Measurements from ENCODE around the gene CACNB4.

Gene CACNB4

DNA sequence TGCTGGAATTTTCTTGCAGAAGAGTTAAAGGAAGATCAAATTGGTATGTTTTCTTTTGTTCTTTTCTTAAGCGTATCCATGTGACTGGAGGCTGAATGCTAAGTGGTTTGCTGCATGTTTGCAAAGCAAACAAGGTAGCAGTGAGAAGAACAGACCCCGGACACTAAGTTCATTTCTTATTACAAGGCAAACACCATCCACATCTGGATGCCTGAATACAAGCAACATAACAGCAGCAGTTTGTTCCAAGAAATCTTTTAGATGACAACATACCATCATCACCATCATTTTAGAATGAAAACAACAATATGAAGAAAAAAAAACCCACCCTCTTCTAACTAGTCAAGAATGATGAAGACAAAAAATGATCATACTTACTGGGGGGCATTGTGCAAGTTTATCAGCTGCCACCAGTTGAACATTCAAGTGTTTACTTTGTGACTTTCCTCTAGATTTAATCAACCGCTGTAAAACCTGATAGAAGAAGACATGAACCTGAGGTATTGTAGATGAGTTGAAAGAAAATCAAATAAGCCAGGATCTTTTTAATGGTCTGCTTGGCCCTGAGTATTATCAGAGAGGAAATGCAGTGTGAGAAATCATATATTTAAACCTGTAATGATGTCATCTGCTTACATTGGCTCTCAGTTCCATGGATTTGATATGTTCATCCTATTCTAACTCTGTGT is 245.6 kb downstream of the CACNB4 start:
- DNase-seq (ENCODE audit: low read depth) = no peak

DNA sequence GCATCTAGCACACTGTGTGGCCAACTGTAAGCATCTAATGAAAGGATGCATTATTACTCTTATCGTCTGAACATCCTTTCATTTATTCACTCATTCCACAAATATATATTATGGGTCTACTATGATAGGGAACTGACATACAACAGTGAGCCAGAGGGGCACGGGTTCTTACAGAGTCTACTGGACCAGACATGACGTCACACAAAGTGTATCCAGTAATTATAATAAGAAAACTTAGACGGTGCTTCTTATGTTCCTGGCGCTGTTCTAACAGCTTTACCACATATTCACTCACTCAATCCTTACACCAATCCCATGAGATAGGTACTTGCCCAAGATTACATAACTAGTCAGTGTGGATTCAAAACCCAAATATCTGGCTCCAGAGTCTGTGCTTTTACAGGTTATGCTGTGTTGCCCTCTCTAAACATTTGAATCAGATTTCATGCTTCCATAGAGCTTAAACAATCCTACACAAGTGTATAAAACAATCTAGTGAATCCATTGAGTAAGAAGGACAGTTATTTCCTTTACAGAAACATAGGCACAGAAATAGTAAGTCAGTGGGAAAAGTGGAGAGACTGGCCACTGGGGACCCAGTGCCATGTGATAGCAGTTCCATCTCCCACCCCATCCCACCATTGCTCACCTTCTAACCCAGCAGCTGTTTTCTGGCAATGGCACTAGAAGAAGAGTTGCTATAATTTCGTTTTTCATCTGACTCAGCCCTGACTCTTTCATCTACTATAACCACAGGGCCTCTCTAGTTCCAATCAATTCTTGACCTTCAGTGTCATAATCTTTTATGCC is 246.4 kb downstream of the CACNB4 start:
- DNase-seq (ENCODE audit: low read depth) = no peak

DNA sequence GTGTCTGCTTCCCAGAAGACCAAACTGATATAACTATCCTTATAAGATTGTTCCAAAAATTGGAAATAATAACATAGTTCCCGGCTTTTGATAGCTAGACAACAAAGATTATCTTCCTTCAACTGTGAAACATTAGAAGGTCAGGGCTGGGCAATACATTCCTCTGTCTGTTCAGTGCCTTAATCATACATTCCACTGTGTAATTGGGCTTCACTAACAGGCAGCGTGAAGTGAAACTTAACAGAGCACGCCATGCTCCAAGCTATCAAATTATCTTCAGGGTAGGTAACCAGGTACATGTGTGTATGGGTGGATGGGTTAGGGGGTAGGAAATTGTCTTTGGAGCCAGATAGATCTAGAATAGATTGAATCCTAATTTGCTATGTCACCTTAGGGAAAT is 247.1 kb downstream of the CACNB4 start:
- no peak for DNase-seq (ENCODE audit: low read depth)

DNA sequence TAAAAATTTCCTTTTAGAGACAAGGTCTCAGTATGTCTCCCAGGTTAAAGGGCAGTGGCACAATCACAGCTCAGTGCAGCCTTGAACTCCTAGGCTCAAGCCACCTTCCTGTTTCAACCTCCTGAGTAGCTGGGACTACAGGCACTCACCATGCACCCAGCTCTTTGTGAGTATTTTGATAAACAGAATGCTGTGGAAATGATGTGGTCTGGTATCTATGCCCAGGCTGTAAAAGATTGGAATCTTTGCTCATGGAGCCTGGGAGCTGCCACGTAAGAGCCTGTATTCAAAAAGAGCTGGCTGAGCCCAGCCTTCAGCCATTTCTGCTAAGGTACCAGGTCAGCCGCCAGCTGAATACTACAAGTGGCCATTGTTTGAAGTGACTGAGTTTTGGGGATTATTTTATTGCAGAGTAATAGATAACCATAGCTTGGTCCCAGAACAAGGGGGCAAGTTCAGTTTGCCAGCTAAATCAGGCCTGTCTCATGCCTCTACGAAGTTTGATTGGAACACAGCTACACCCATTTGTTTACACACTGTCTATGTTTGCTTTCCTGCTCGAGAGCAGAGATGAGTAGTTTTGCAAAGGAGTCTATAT is 249.3 kb downstream of the CACNB4 start:
- no peak for DNase-seq (ENCODE audit: low read depth)

DNA sequence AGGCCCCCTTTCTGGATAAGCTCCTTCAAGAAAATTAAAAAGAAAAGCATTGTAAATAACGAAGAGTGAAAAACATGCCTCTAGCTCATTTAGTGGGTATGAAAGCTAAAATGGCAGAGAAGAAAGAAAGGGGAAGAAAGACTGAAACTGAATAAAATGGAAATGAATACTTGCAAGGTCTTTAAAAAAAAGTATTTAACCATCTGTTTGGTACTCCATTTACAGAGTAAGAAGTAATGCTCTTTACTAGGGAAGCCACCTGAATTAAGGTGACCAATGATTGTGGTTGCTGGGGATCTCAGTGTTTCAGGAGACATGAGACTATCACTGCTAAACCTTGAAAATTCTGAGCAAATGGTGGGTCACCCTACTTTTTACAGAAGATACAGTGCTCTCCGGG is 253.0 kb downstream of the CACNB4 start:
- no peak for DNase-seq (ENCODE audit: low read depth)

DNA sequence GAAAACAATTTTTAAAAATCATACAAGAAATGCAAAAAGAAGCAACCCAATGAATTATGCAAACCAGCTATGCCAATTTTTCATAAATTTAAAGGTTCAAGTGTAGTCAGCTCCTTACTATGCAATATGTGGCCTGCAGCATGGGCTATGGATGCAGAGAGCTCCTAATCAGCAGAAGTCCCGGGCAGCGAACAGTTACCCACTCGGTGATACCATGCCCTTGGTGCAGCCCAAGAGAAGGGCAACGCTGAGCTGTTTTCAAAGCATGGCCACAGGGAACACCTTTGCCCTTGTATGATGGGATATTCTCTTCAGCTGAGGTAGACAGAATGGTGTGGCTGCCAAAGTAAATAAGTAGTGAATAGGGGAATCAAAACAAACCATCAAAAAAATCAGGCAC is 253.4 kb downstream of the CACNB4 start:
- no peak for DNase-seq (ENCODE audit: low read depth)

DNA sequence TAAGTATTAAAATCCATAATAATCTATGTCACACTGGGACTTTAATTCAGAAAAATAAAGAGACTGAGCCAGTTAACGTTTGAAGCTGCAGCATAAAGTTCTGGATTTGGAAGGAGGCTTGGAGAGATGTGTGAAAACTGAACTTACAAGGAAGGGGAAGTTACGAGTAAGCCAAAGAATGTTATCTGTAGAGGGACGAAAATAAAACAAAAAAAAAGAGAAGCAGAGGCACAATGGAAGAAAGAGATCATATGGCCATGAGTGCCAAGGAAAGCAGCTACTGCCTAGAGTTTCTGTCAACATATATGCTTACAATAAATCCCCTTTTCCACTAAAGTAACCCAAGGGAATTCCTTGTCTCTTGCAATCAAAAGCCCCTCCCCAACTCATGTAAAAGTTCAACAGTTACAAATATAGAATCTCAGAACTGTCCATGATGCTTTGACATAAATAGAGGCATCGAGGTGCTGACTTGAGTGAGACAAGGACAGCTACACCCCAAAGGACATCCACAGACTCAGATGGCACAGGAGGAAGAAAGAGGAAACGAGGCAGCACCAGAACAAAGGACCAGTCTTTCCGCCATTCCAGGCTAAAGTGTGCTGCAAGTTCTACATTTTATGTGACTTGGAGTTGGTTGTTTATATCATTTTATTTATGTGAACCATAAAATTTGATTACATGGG is 254.5 kb downstream of the CACNB4 start:
- DNase-seq (ENCODE audit: low read depth) = no peak

DNA sequence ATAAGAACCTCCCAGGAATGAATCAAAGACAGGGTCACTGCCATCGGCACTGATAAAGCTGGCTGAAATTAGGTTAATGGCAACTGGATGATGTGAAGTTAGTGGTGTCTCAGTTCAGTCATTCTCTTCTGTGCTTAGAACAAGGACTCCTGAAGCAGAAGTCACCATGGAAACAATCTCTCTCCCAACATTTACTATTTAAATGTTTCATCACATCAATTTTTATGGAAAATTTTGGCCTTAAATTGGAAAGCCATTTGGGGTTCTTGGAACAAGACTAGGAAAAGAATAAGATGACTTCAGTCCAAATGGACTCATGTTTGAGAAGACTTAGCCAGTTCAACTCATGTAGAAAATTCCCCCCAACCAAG is 255.2 kb downstream of the CACNB4 start:
- no peak for DNase-seq (ENCODE audit: low read depth)

DNA sequence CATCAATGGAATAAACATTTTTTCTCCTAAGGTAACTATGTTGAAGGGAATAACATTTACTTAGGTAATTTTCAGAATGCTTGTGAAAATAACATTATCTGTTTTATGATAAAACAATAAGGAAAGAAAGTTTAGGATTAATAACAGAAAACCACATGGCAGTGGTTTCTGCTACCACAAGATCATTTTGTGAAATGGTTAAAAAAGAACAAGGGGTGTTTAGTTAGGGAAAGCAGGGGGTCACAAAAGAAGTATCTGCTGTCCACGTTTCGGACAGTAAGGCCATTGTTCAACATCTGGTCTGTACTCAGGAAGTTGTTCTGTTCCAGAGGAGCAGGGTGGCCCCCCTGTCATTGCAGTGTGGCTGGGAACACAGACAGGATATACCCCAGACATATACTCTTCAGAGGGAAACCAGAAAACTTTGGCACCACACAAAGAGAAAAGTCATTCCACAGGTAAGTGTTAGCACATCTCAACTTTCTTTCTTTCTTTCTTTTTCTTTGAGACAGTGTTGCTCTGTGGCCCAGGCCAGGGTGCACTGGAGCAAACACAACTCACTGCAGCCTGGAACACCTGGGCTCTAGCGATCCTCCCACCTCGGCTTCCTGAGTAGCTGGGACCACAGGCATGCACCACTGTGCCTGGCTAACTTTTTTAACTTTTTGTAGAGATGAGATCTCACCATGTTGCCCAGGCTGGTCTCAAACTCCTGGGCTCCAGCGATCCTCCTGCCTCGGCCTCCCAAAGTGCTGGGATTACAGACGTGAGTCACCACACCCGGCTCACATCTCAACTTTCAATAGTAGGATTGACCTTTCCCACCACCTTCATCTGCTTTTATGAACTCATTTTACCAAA is 255.8 kb downstream of the CACNB4 start:
- no peak for DNase-seq (ENCODE audit: low read depth)

DNA sequence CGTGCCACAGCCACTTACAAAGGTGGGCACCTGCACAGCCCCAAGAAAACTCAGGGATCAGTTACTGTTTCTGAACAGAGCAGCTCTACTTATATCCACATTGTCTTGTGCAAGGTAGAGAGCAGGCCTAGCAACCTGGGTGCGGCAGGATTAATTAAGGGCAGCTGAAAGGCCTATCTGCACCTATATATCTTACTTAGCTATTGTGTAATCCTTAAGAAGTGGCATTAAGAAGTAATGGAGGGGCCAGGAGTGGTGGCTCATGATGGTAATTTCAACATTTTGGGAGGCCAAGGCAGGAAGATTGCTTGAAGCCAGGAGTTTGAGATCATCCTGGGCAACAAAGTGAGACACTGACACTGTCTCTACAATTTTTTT is 257.8 kb downstream of the CACNB4 start:
- DNase-seq (ENCODE audit: low read depth) = no peak

DNA sequence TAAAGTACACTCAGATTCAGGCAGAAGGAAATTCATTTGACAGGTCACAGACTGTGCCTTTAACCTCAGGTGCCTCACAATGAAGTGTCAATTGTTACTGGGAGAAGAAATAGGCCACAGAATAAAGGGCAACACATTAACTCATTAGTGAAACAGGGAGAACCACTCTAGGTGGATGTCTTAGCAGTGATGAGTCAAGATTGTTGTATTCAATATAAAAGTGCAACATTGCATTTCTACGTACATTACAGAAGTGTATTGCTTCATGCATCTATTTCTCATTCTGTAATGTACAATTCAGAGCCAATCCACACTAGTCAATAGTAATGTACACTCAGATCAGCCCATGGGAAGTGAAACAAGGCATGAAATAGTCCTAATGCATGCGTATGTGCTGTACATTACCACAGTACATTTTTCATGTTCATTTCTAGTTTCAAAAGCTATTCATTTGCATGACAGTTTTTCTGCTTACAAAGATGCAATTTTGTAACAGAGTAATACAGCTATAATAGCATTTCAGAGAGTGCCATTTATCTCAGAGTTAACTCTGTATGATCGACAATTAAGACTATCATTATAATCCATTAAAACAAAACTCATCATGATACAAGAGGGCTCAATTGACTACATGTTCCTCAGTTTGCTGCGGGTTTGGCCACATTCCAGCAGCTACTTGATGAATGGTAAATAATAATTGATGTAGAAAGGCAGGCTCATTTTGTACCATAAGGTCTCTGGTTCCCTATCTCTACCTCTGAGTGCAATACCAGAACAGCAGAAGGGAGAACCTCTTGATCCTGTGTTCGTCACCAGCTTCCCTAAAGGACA is 258.4 kb downstream of the CACNB4 start:
- DNase-seq (ENCODE audit: low read depth) = no peak

DNA sequence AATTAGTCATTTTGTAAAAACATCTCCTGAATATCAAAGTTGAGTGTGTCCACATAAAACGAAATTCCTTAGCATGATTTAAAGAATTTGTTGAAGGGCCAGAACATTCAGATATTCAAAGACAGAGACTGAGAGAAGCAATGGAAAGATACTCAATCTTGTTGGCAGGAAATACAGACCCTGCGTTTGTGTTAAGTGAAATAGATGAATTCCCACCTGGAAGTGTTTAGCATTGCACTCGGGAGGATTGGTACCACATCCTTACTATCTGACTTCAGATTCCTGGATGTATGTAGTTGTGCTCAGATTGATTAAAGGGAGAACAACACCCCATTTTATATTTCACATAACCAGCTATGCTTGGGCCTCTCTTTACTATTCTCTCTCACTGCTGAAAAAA is 260.9 kb downstream of the CACNB4 start:
- DNase-seq (ENCODE audit: low read depth) = no peak

DNA sequence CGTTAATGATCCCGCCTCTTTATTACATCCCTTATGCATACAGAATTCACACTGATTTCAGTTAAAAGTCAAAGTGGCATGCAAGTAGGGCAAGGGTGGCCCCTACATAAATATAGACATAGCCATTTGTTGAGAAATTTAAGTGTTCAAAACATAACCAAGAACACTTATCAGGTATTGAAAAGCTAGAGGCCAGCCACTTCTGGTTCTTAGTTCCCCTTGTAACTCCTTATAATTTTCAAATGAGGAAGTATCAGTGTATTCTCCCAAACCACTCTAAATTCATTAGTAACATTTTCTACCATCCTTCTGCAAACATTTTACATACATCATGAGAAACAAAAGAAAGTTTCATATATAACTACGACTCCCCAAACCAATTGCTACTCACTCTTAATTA is 264.9 kb downstream of the CACNB4 start:
- DNase-seq (ENCODE audit: low read depth) = no peak

DNA sequence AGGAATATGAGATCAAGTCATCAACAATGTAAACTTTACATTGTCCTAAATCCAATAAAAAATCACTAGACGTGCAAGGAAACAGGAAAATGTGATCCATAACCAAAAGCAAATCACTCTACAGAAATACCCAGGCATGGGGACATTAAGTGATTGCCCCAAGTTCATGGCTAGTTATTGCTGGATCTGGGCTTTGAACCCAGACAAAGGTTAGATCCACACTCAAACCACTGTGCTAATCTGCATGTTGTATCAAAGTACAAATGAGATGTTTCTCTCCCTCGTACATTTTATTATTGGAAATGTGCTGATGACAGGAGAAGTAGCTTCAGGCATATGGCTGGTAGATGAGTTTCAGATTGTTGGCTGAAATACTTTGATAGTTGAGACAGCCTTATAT is 267.9 kb downstream of the CACNB4 start:
- DNase-seq (ENCODE audit: low read depth) = no peak

DNA sequence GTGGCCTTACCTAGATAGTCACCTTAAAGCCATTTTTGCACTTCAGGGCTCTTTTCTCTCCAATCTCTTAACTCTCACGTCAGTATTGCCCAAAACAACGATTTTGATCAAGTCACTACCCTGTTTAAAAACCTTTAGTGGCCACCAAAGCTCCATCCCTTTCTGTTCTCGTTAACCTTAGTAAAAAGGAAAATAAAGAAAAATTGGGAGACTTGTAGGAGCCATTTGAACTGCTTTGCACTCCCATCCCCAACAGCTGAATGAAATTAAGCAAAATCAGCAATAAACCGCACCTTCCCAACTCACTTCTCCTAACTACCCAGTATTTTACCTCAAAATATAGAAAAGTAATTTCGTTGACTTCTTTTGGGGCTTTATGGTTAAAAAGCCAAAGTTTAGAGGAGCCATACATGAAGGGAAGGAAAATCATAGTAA is 269.9 kb downstream of the CACNB4 start:
- no peak for DNase-seq (ENCODE audit: low read depth)

DNA sequence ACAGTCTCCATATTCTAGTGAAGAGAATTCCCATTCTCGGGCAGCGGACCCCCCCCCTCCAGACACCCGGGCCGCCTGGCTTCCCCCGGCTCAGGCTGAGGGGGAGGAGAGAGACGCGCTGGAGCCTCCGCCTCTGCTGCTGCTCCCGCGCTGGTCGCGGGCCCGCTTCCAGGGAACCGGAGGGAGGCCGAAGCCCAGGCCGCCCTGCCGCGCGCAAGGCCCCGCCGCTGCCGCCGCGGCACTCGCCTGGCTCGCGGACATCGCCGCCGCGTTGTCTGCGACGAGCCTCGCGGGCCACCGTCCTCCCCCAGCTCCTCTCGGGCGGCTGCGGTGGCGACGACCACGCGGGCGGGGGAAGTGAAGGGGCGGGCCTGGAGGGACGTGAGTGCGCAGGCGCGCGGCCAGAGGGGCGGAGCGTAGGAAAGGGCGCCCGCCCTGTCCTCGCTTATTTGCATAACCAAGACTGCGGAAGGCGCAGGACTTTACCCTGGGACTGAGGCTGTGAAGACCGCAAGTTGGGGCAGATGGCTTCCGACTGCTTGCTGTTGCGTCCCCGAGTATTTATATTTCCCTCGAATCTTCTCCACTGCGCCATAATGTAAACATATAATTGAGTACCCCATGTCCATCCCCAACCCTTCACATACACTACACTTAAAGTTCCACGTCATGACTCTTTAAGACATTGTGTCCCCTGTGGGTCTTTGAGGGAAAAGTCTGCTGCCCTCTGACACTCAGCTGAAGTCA is 270.5 kb downstream of the CACNB4 start, which contains the start of gene ARL5A:
ARL5A (minus strand) TSS at position 279 of the 747 bp plus-strand sequence; CDS start at position 34, 245 bp downstream.
- peak; percentile 85 for DNase-seq (ENCODE audit: low read depth)

DNA sequence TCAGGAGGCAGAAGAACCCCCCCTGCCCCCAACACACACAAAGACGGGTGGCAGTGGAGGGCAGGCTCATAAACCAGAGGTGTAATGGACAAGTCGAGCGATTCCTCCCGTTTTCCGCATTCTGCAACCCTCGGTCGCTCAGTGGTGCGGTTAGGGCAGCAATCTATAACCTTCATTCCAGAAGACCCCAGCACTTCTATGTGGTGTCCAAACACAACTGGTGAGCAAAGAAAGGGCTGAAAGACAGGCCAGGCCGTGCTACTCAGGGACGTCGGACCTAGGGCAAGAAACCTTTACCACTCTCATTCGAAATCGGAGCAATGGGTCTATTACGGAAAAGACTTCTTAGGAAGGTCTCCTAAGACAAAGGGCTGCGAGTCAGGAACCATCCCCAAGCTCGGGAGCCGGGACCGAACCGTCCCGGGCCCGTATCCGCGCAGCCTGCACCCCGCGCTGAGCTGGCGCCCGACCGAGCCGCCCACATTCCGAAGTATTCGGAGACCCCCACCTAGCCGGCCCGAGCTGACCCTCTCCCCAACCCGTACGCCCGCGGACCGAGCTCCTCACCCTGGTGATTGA is 271.2 kb downstream of the CACNB4 start:
- no peak for DNase-seq (ENCODE audit: low read depth)

DNA sequence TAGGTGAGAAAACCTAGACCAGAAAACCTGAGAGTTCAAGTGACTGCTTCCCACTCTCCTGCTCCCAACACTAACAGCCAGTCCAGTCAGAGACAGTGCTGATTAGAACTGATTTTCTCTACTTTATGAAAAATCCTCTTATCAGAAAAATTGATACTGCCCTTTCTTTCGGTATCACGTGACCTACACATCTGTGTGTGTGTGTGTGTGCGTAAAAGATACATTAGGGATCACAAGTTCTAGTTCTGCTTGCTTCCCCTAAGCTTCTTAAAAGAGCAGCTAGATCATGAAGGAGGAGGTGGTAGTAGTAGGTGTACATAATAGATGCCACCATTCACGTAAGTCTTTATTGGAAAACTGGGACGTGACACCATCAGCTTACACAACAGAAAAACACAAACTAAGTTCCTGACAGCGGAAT is 272.1 kb downstream of the CACNB4 start:
- DNase-seq (ENCODE audit: low read depth) = no peak

DNA sequence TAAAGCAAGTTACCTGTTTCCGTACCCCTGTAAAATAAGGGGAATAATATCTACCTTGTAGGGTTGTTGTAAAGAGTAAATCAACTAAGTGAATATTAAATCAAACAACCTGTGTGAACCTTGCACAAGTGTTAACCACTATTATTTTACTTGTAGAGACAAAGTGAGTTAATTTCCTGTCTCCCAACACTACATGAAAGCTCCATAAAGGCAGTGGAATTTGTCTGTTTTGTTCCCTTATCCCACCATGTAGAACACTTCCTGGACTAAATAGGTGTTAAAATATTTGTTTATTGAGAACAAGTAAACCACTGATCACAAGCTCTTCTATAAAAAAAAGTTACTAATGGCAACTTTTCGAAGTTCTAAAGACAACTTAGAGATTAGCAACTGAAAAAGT is 274.0 kb downstream of the CACNB4 start:
- DNase-seq (ENCODE audit: low read depth) = no peak

DNA sequence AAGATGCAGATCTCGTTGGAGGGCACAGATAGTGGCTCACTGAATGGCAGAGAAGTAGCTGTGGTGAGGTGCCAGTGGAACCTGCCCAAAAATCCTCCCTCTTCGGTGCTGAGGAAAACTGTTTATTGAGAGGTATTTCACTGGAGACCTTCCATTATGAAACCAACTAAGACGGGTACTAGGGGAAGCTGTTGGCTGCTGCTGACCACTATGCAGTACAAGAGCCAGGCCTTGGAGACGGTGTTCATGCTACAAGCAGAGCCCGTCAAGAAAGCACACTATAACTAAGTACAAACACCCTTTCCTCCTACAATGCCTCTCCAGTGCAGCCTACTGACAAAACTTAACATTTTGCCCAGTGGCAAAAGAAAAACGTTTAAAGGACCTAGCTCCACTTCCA is 275.2 kb downstream of the CACNB4 start:
- DNase-seq (ENCODE audit: low read depth) = no peak
